ENCODE results near the gene ARHGAP44. TPM values are rescaled to one million over a fixed set of nuclear protein-coding genes. Genes with fewer than 3 reads are reported as not detected.

The ARHGAP44 gene
- total RNA-seq, 8 experiments from 2014 or later, result 0.76 to 19.1 (median 6.2) TPM

DNA sequence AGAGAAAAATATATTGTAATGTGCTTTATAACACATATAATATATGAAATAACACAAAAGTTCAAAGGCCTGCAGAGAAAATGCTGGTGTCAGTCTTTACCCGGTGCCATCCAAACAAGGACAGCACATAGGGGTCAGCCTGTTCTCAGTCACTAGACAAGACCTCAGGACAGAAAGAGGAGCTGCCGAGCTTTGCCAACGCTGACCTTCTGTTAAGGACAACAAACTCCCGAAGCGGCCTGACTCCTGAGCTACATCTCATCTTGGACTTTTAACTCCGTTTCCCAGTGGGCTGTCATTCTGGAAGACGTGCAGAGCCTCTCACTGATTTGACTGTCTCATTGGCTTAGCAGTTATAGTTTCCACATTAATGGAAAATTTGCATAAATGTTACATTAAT is 221.7 kb downstream of the ARHGAP44 start:
- H3K4me1 ChIP-seq (replicated peaks in 1 of 2), result no peaks in the 10 kb centered on the region
- in situ Hi-C loops (cut with MboI; ENCODE audit: low pct_unique_long_range_greater_than_20kb in 2 of 9, low sequenced_read_pairs in 9 of 9, unreplicated experiment in 9 of 9), result loop anchor here in 2 of 9 experiments (25.0 kb wide), 1 partner anchor 824 kb away; no protein-coding TSS in a partner anchor
- H3K4me3 ChIP-seq, result no peak overlapping the region
- WGBS, 10 experiments, result 69 to 100% (median 88%) methylated on average over 1 to 7 of the region's 7 CpGs; no CpG with 5 or more reads in 2 of the 10 experiments
- no peak for ATAC-seq (replicated peaks in 6 of 8)
- no peak overlapping the region for H3K27ac ChIP-seq

DNA sequence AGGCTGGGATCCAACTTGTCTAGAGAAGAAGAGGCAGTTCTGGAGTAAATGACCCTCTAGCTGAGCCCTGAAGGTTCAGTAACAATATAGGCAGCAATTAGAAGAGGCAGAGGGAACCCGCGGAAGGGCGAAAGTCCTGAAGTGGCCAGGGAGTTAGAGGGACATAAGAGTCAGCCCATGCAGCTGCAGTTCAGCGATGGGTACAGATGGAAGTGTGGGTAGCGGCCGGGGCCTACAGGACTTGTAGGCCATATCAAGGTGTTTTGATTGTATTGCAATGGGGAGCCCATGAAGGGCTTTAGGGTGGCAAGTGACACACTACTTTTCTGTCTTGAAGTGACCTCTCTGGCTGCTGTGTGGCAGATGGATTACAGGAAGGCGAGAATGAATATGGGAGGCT is 225.5 kb downstream of the ARHGAP44 start:
- WGBS, 10 experiments, result 80 to 100% (median 91%) methylated on average over 1 to 7 of the region's 7 CpGs; no CpG with 5 or more reads in 1 of the 10 experiments
- no peak overlapping the region for H3K27ac ChIP-seq
- no peak overlapping the region for H3K4me3 ChIP-seq
- peaks cover 0 to 7% of the 10 kb centered on the region in 2 donors for H3K4me1 ChIP-seq (replicated peaks in 1 of 2)
- in situ Hi-C loops (cut with MboI; ENCODE audit: low pct_unique_long_range_greater_than_20kb in 2 of 9, low sequenced_read_pairs in 9 of 9, unreplicated experiment in 9 of 9), result loop anchor here in 2 of 9 experiments (25.0 kb wide), 1 partner anchor 828 kb away; no protein-coding TSS in a partner anchor
- ATAC-seq (replicated peaks in 6 of 8), result no peak

GRCh38 chr17:13016881-13017654 is 227.8 kb downstream of the ARHGAP44 start:
- peak in 3 of 8 experiments; percentile 2 to 13 (median 11) for ATAC-seq (replicated peaks in 6 of 8)
- peak overlapping the region; percentile 60 to 93 (median 77) for H3K4me3 ChIP-seq

GRCh38 chr17:13017655-13018459 is 228.6 kb downstream of the ARHGAP44 start, which contains the start of gene ELAC2:
TSS of gene ELAC2 (minus strand) at chr17:13018027. CDS start at chr17:13017947, 80 bp downstream.
- ATAC-seq (replicated peaks in 6 of 8), result peak; percentile 95 to 99 (median 98)
- WGBS, 10 experiments, result 0 to 10% (median 0%) methylated on average over 2 to 12 of the region's 79 CpGs; no CpG with 5 or more reads in 2 of the 10 experiments
- H3K4me3 ChIP-seq, result peak within 1 kb of the TSS; percentile 60 to 93 (median 77)
- in situ Hi-C loops (cut with MboI; ENCODE audit: low pct_unique_long_range_greater_than_20kb in 2 of 9, low sequenced_read_pairs in 9 of 9, unreplicated experiment in 9 of 9), result loop anchor here in 2 of 9 experiments (25.0 kb wide), 1 partner anchor 831 kb away; no protein-coding TSS in a partner anchor
- peak within 1 kb of the TSS; percentile 53 to 75 for H3K27ac ChIP-seq
- H3K4me1 ChIP-seq (replicated peaks in 1 of 2), result peaks cover 0 to 7% of the 10 kb centered on the region in 2 donors

More at GRCh38 chr17:13016881-13017654, 227.8 kb downstream of the ARHGAP44 start:
- 4 to 83% (median 44%) methylated on average over 1 to 17 of the region's 21 CpGs; no CpG with 5 or more reads in 1 of the 10 experiments for WGBS, 10 experiments
- Histone ChIP-seq H3K27ac (peak overlapping the region; percentile 53 to 75), H3K4me1 (replicated peaks in 1 of 2) (peaks cover 0 to 7% of the 10 kb centered on the region in 2 donors)
- in situ Hi-C loops (cut with MboI; ENCODE audit: low pct_unique_long_range_greater_than_20kb in 2 of 9, low sequenced_read_pairs in 9 of 9, unreplicated experiment in 9 of 9), result loop anchor here in 2 of 9 experiments (25.0 kb wide), 1 partner anchor 830 kb away; no protein-coding TSS in a partner anchor

DNA sequence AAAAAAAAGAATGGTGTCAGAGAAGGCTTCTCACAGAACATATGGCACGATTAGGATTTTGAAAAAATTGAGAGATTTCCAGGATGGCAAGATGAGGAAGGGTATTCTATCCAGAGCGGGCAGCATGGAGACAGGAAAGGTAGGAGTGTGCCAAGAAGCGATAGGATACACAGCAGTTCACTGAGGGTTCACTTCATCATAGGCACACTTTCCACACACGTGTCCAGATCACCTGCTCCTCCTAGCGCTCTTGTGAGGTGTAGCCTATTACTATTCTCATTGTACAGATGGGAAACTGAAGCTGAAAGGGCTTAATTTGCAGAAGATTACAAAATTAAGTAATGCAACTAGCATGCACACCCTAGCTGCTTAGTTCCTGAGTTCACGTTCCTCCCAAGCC is 234.7 kb downstream of the ARHGAP44 start:
- peak in 6 of 8 experiments; percentile 6 to 30 (median 20) for ATAC-seq (replicated peaks in 6 of 8)
- no peak overlapping the region for H3K27ac ChIP-seq
- H3K4me3 ChIP-seq, result no peak overlapping the region
- H3K4me1 ChIP-seq (replicated peaks in 1 of 2), result peaks cover 0 to 2% of the 10 kb centered on the region in 2 donors
- in situ Hi-C loops (cut with MboI; ENCODE audit: low pct_unique_long_range_greater_than_20kb in 2 of 9, low sequenced_read_pairs in 9 of 9, unreplicated experiment in 9 of 9), result loop anchor here in 2 of 9 experiments (25.0 kb wide), 1 partner anchor 837 kb away; no protein-coding TSS in a partner anchor
- WGBS, 10 experiments, result 38 to 100% (median 67%) methylated on average over 1 to 6 of the region's 6 CpGs; no CpG with 5 or more reads in 1 of the 10 experiments

DNA sequence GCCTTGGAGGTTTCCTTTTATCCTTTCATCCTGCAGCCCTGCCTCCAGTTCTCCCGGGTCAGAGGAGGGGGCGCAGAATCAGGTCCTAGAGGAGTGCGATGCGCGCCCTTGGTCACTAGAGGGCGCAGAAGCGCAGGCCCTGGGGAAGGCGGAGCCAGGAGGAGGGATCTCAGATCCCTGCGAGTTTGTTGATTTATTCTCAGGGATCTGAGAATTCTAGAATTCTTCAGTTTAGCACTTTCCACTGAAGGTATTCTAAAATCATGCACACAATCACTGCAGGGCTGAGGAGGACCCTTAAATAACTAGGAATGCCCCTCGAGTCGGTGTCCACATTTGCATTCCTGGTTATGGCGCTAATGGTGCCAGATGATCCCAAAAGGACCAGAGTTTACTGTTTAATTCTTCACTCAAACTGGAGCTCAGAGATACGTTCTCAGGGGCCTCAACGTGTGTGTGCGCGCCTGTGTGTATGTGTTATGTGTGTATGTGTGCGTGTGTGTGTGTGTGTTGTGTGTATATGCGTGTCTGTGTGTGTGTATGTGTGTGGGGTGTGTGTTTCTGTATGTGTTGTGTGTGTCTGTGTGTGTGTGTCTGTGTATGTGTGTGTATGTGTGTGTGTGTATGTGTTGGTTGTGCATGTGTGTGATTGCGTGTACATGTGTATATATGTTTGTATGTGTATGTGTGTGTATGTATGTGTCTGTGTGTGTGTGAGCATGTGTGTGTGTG is 235.4 kb downstream of the ARHGAP44 start:
- in situ Hi-C loops (cut with MboI; ENCODE audit: low pct_unique_long_range_greater_than_20kb in 2 of 9, low sequenced_read_pairs in 9 of 9, unreplicated experiment in 9 of 9), result loop anchor here in 2 of 9 experiments (25.0 kb wide), 1 partner anchor 837 kb away; no protein-coding TSS in a partner anchor
- no peak overlapping the region for H3K27ac ChIP-seq
- no peak overlapping the region for H3K4me3 ChIP-seq
- peak; percentile 91 to 100 (median 94) for ATAC-seq (replicated peaks in 6 of 8)
- WGBS, 10 experiments, result 0 to 69% (median 17%) methylated on average over 1 to 15 of the region's 19 CpGs; no CpG with 5 or more reads in 5 of the 10 experiments
- H3K4me1 ChIP-seq (replicated peaks in 1 of 2), result peaks cover 0 to 2% of the 10 kb centered on the region in 2 donors

DNA sequence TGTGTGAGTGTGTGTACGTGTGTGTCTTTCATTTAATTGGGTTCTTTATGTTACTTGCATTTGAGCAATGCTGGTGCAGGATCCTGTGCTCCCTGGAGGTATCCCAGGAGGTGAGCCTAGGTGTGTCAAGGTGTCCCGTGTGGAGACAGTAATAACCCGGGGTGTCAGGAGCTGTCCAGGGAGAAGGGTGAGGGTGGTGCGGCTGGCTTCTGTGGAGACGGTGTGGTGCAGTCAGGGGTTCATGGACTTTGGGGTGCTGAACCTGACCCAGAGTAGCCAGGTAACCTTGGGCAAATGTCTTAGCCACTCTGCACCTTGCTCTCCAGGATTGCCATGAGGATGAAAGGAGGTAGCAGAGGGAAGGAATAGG is 235.9 kb downstream of the ARHGAP44 start:
- Histone ChIP-seq H3K27ac (no peak overlapping the region), H3K4me1 (replicated peaks in 1 of 2) (peaks cover 0 to 2% of the 10 kb centered on the region in 2 donors), H3K4me3 (no peak overlapping the region)
- WGBS, 10 experiments, result 60% methylated on average over 1 of the region's 5 CpGs; no CpG with 5 or more reads in 9 of the 10 experiments
- no peak for ATAC-seq (replicated peaks in 6 of 8)
- in situ Hi-C loops (cut with MboI; ENCODE audit: low pct_unique_long_range_greater_than_20kb in 2 of 9, low sequenced_read_pairs in 9 of 9, unreplicated experiment in 9 of 9), result no loop called here

DNA sequence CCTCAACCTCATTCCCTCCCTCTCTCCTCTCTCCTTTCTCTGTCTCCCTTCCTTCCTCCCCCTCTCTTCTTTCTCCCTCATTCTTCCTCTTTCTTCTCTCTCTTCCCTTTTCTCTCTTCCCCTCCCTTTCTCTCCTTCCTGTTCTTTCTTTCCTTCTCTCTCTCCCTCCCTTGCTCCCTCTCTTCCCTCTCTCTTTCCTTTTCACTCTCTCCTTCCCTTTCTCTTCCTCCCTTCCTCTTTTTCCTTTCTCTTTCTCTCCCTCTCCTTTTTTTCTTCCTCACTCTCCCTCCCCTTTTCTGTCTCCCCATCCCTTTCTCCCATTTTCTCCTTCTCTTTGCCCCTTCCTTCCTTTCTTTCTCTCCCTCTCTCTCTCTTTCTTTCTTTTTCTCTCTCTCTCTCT is 236.4 kb downstream of the ARHGAP44 start:
- no peak overlapping the region for H3K27ac ChIP-seq
- peaks cover 0 to 2% of the 10 kb centered on the region in 2 donors for H3K4me1 ChIP-seq (replicated peaks in 1 of 2)
- in situ Hi-C loops (cut with MboI; ENCODE audit: low pct_unique_long_range_greater_than_20kb in 2 of 9, low sequenced_read_pairs in 9 of 9, unreplicated experiment in 9 of 9), result no loop called here
- no peak for ATAC-seq (replicated peaks in 6 of 8)
- no peak overlapping the region for H3K4me3 ChIP-seq

GRCh38 chr17:13027246-13027645 is 237.9 kb downstream of the ARHGAP44 start:
- Histone ChIP-seq H3K4me1 (replicated peaks in 1 of 2) (peaks cover 0 to 2% of the 10 kb centered on the region in 2 donors), H3K27ac (no peak overlapping the region), H3K4me3 (no peak overlapping the region)
- peak in 2 of 8 experiments; percentile 9 to 31 for ATAC-seq (replicated peaks in 6 of 8)
- WGBS, 10 experiments, result 0 to 95% (median 69%) methylated on average over 1 to 5 of the region's 5 CpGs; no CpG with 5 or more reads in 1 of the 10 experiments
- in situ Hi-C loops (cut with MboI; ENCODE audit: low pct_unique_long_range_greater_than_20kb in 2 of 9, low sequenced_read_pairs in 9 of 9, unreplicated experiment in 9 of 9), result no loop called here

GRCh38 chr17:13029340-13029739 is 240.0 kb downstream of the ARHGAP44 start:
- in situ Hi-C loops (cut with MboI; ENCODE audit: low pct_unique_long_range_greater_than_20kb in 2 of 9, low sequenced_read_pairs in 9 of 9, unreplicated experiment in 9 of 9), result no loop called here
- H3K4me3 ChIP-seq, result no peak overlapping the region
- no peak overlapping the region for H3K27ac ChIP-seq
- H3K4me1 ChIP-seq (replicated peaks in 1 of 2), result peaks cover 0 to under 1% of the 10 kb centered on the region in 2 donors
- no peak for ATAC-seq (replicated peaks in 6 of 8)
- 14 to 50% (median 31%) methylated on average over 1 of the region's 2 CpGs; no CpG with 5 or more reads in 6 of the 10 experiments for WGBS, 10 experiments

DNA sequence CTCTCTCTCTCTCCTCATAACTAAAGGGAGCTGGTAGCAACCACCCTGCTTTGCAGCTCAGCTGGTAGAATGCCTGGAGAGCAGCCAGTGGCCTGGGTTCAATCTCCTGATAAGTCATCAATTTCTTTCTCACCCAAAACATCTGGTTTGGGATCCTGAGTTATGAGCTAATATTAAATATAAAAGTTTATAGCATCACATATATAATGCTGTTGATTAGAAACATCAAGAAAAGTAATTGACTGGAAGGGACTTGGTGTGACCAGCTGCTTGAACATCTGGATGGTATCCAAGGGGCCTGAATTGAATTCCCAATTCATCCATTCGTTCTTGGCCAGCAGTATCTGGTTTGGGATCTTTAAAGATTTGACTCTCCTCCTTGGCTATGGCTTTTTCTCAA is 240.8 kb downstream of the ARHGAP44 start:
- H3K4me3 ChIP-seq, result no peak overlapping the region
- 40 to 100% (median 87%) methylated on average over 1 of the region's 1 CpG; no CpG with 5 or more reads in 4 of the 10 experiments for WGBS, 10 experiments
- H3K4me1 ChIP-seq (replicated peaks in 1 of 2), result no peaks in the 10 kb centered on the region
- H3K27ac ChIP-seq, result no peak overlapping the region
- in situ Hi-C loops (cut with MboI; ENCODE audit: low pct_unique_long_range_greater_than_20kb in 2 of 9, low sequenced_read_pairs in 9 of 9, unreplicated experiment in 9 of 9), result no loop called here
- no peak for ATAC-seq (replicated peaks in 6 of 8)
